Keratinocyte (primary cell): ENCODE results near the gene TAS2R5. TPM values are rescaled to one million over a fixed set of nuclear protein-coding genes. Genes with fewer than 3 reads are reported as not detected.

Experiments used
- DNase-seq: peaks from one replicate; pipeline ENCODE4 v3.0.0-alpha.2; 2011; ENCODE audit warnings: low read depth, missing footprints, low spot score
- FAIRE-seq: peaks from 2 replicates; lab custom pipeline; 2011; peaks lifted over from hg19 to GRCh38; lab: Jason Lieb, UNC
- H2AFZ ChIP-seq: 2 replicates; pipeline ENCODE4 v1.6.0; 2012; ENCODE audit warnings: low read length, control low read depth, inconsistent platforms; ENCODE audit not compliant: control insufficient read depth
- H3K27ac ChIP-seq: 2 replicates; pipeline ENCODE4 v1.5.1; 2011; ENCODE audit warnings: low read length; ENCODE audit not compliant: control insufficient read depth, insufficient read depth
- H3K27me3 ChIP-seq: 3 replicates; pipeline ENCODE4 v1.6.0; 2011; ENCODE audit warnings: low read length; ENCODE audit not compliant: control insufficient read depth, insufficient read depth; ENCODE audit errors: extremely low read depth
- H3K36me3 ChIP-seq, 2 experiments: 2 replicates in 1 of 2; 3 replicates in 1 of 2; pipeline ENCODE4 v1.5.1; 2011; ENCODE audit warnings: low read length in 2 of 2, mild to moderate bottlenecking in 1 of 2; ENCODE audit not compliant: control insufficient read depth in 2 of 2, insufficient read depth in 2 of 2; ENCODE audit errors: extremely low read depth in 1 of 2
- H3K4me1 ChIP-seq: 3 replicates; pipeline ENCODE4 v1.5.1; 2011; ENCODE audit warnings: low read length; ENCODE audit not compliant: control insufficient read depth, insufficient read depth; ENCODE audit errors: extremely low read depth
- H3K4me2 ChIP-seq: 3 replicates; pipeline ENCODE4 v1.6.0; 2011; ENCODE audit warnings: low read depth, low read length; ENCODE audit not compliant: control insufficient read depth, insufficient read depth; ENCODE audit errors: extremely low read depth
- H3K4me3 ChIP-seq, 3 experiments: fragments of 200-600 bp in 1 of 3; sonication (generic) in 1 of 3; 2 replicates in 2 of 3; 3 replicates in 1 of 3; pipeline ENCODE4 v1.5.1; 2011 to 2016; ENCODE audit warnings: low read length in 3 of 3, mild to moderate bottlenecking in 3 of 3, control low read depth in 2 of 3, inconsistent platforms in 1 of 3, low read depth in 1 of 3, mixed read lengths in 1 of 3, mixed run types in 1 of 3, moderate library complexity in 1 of 3; ENCODE audit not compliant: control insufficient read depth in 2 of 3, insufficient read depth in 2 of 3; ENCODE audit errors: extremely low read depth in 1 of 3
- H3K79me2 ChIP-seq: 2 replicates; pipeline ENCODE4 v1.6.0; 2012; ENCODE audit warnings: low read length; ENCODE audit not compliant: control insufficient read depth, insufficient read depth
- H3K9ac ChIP-seq: 3 replicates; pipeline ENCODE4 v1.6.0; 2011; ENCODE audit warnings: low read length; ENCODE audit not compliant: control insufficient read depth, insufficient read depth; ENCODE audit errors: extremely low read depth
- H3K9me1 ChIP-seq: 3 replicates; pipeline ENCODE4 v1.6.0; 2011; ENCODE audit warnings: low read length; ENCODE audit not compliant: control insufficient read depth, insufficient read depth; ENCODE audit errors: extremely low read depth
- H3K9me3 ChIP-seq: 2 replicates; pipeline ENCODE4 v1.5.1; 2012; ENCODE audit warnings: low read depth, low read length; ENCODE audit not compliant: control insufficient read depth
- H4K20me1 ChIP-seq: 3 replicates; pipeline ENCODE4 v1.6.0; 2011; ENCODE audit warnings: low read length; ENCODE audit not compliant: control insufficient read depth, insufficient read depth; ENCODE audit errors: extremely low read depth
- EZH2 ChIP-seq: IDR thresholded peaks from one replicate; pipeline ENCODE4 v1.6.1; 2012; ENCODE audit warnings: inconsistent platforms, mild to moderate bottlenecking, low read length, moderate library complexity
- dilution Hi-C: fragments of 300-500 bp; cut with MboI; formaldehyde crosslinking; loops from one replicate; pipeline ENCODE4 v1.7.0; 2020; ENCODE audit warnings: low sequenced_read_pairs; ENCODE audit not compliant: extremely low pct_ligation_motif_present
- polyA plus RNA-seq, 5 experiments: library from polyadenylated mRNA; depleted of rRNA in 3 of 5; stranded (reverse) in 3 of 5; stranded (forward) in 1 of 5; unstranded in 1 of 5; fragments of >200 nt; gene quantifications; 1 replicate in 1 of 5; 2 replicates in 3 of 5; 3 replicates in 1 of 5; pipeline versions ENCODE4 v1.2.1 to v1.2.3, GENCODE V29; 2011 to 2012; ENCODE audit warnings: missing spikeins in 2 of 5, low read depth in 1 of 5, low replicate concordance in 1 of 5
- TF ChIP-seq, protein P1 (sequence below), 3 experiments: IDR thresholded peaks in 1 of 3; conservative IDR thresholded peaks in 1 of 3; optimal IDR thresholded peaks in 1 of 3; 2 replicates in 2 of 3; 3 replicates in 1 of 3; pipeline versions ENCODE3 to v1.5.1; 2011; ENCODE audit warnings: low read length in 3 of 3, mild to moderate bottlenecking in 3 of 3, moderate library complexity in 2 of 3, control low read depth in 1 of 3, inconsistent platforms in 1 of 3; ENCODE audit not compliant: insufficient read depth in 2 of 3; ENCODE audit errors: extremely low read depth in 1 of 3

Gene TAS2R5
- polyA plus RNA-seq, 1 donor (not counting 4 experiments of a cell fraction or from before 2014, with no cell fraction given), result 2.0 TPM

DNA sequence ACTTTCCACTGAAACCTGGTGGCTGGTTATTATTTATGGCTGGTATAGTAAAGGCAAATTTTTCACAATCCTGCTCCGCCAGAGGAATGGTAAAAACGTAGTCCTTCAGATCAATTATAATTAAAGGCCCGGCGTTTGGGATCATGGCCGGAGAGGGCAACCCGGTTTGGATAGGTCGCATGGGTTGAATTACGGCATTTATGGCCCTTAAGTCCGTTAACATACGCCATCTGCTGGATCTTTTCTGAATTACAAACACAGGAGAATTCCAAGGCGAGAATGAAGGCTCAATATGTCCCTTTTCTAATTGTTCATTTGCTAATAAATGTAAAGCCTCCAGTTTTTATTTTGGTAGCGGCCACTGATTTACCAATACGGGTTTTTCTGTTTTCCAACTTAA is 37.4 kb upstream of the TAS2R5 start:
- H3K27ac ChIP-seq, result no peak overlapping the region
- TF ChIP-seq, protein P1, sequence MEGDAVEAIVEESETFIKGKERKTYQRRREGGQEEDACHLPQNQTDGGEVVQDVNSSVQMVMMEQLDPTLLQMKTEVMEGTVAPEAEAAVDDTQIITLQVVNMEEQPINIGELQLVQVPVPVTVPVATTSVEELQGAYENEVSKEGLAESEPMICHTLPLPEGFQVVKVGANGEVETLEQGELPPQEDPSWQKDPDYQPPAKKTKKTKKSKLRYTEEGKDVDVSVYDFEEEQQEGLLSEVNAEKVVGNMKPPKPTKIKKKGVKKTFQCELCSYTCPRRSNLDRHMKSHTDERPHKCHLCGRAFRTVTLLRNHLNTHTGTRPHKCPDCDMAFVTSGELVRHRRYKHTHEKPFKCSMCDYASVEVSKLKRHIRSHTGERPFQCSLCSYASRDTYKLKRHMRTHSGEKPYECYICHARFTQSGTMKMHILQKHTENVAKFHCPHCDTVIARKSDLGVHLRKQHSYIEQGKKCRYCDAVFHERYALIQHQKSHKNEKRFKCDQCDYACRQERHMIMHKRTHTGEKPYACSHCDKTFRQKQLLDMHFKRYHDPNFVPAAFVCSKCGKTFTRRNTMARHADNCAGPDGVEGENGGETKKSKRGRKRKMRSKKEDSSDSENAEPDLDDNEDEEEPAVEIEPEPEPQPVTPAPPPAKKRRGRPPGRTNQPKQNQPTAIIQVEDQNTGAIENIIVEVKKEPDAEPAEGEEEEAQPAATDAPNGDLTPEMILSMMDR (optimal IDR thresholded peaks at IDR 0.05 in 1 of 3, IDR thresholded peaks at IDR 0.05 in 1 of 3, conservative IDR thresholded peaks at IDR 0.05 in 1 of 3; ENCODE audit: extremely low read depth in 1 of 3, insufficient read depth in 2 of 3, low read length in 3 of 3), result peak in 2 of 3 experiments; percentile 26 to 31
- no peak for TF ChIP-seq EZH2
- H2AFZ ChIP-seq, result no peak overlapping the region
- H3K27me3 ChIP-seq, result no peaks in the 10 kb centered on the region
- peaks cover 2% of the 10 kb centered on the region for H3K79me2 ChIP-seq
- peaks cover 4% of the 10 kb centered on the region for H3K9me3 ChIP-seq
- H3K4me1 ChIP-seq, result no peaks in the 10 kb centered on the region
- no peaks in the 10 kb centered on the region for H3K9me1 ChIP-seq
- no peaks in the 10 kb centered on the region for H4K20me1 ChIP-seq
- no peak overlapping the region for H3K4me2 ChIP-seq
- DNase-seq (no peak), FAIRE-seq (no peak)
- H3K36me3 ChIP-seq, result peaks cover 23 to 38% of the 10 kb centered on the region in 2 experiments
- no peak overlapping the region for H3K9ac ChIP-seq
- H3K4me3 ChIP-seq, result no peak overlapping the region
- dilution Hi-C loops, result no loop called here

GRCh38 chr7:141754939-141755338 is 35.1 kb upstream of the TAS2R5 start:
- TF ChIP-seq EZH2, result no peak
- TF ChIP-seq, protein P1 (optimal IDR thresholded peaks at IDR 0.05 in 1 of 3, IDR thresholded peaks at IDR 0.05 in 1 of 3, conservative IDR thresholded peaks at IDR 0.05 in 1 of 3; ENCODE audit: extremely low read depth in 1 of 3, insufficient read depth in 2 of 3, low read length in 3 of 3), result peak; percentile 43 to 56 (median 54)
- H3K36me3 ChIP-seq, result peaks cover 18 to 33% of the 10 kb centered on the region in 2 experiments
- H4K20me1 ChIP-seq, result no peaks in the 10 kb centered on the region
- FAIRE-seq (no peak), DNase-seq (no peak)
- H3K4me3 ChIP-seq, result no peak overlapping the region
- no peak overlapping the region for H3K27ac ChIP-seq
- no peak overlapping the region for H3K4me2 ChIP-seq
- no peaks in the 10 kb centered on the region for H3K9me1 ChIP-seq
- no peak overlapping the region for H2AFZ ChIP-seq
- no peak overlapping the region for H3K9ac ChIP-seq
- no peaks in the 10 kb centered on the region for H3K27me3 ChIP-seq
- peaks cover 2% of the 10 kb centered on the region for H3K79me2 ChIP-seq
- H3K4me1 ChIP-seq, result no peaks in the 10 kb centered on the region
- dilution Hi-C loops, result no loop called here
- H3K9me3 ChIP-seq, result peaks cover 4% of the 10 kb centered on the region
